LNCAP (cell line): Measurements from ENCODE around the gene TM6SF1.

ENCODE experiments used
- CTCF ChIP-seq: fragments of 450-650 bp; IDR thresholded peaks from 2 replicates; pipeline ENCODE4 v1.5.1; 2017; ENCODE audit warnings: mild to moderate bottlenecking

Gene TM6SF1

GRCh38 chr15:83082730-83083386 lies 24.6 kb upstream of the TM6SF1 start:
- no peak for TF ChIP-seq CTCF

- no peak for TF ChIP-seq CTCF
Observed at GRCh38 chr15:83087576-83087975, 19.9 kb upstream of the TM6SF1 start.

GRCh38 chr15:83088876-83089275 lies 18.6 kb upstream of the TM6SF1 start:
- no peak for TF ChIP-seq CTCF

GRCh38 chr15:83090465-83090864 lies 17.0 kb upstream of the TM6SF1 start:
- no peak for TF ChIP-seq CTCF

GRCh38 chr15:83092309-83092976 lies 15.0 kb upstream of the TM6SF1 start:
- no peak for TF ChIP-seq CTCF

- no peak for TF ChIP-seq CTCF
Observed at GRCh38 chr15:83094583-83094982, 12.9 kb upstream of the TM6SF1 start.

GRCh38 chr15:83098079-83098478 lies 9.4 kb upstream of the TM6SF1 start:
- no peak for TF ChIP-seq CTCF
